GM18868 (cell line): ENCODE results near the gene MTNR1B.

Source experiments
- ATAC-seq: cut with Tn5 transposase; IDR thresholded peaks from one replicate; pipeline ENCODE4 v1.9.1; 2021; ENCODE audit warnings: mild to moderate bottlenecking, moderate library complexity; ENCODE audit not compliant: unreplicated experiment

MTNR1B gene

DNA sequence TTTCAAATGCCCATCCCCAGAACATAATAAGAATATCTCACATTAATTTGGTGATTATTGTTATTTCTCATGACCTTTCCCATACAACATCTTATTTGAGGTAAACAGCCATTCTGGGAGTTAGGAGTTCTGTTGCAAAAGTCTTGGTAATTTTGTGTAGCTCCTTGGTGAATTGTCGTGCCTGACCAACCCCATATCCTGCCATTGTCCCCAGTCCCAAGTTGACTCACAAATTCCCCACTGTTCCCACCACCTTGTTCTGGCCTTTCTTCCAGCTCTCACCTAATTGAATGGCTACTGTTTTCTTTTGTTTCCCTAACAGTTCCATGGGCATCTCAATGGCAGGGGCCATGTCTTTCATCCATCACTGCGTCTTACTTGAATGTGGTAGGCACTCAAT, 8.0 kb downstream of the MTNR1B start:
- no peak for ATAC-seq

GRCh38 chr11:92978271-92979111, 9.0 kb downstream of the MTNR1B start:
- ATAC-seq = no peak

DNA sequence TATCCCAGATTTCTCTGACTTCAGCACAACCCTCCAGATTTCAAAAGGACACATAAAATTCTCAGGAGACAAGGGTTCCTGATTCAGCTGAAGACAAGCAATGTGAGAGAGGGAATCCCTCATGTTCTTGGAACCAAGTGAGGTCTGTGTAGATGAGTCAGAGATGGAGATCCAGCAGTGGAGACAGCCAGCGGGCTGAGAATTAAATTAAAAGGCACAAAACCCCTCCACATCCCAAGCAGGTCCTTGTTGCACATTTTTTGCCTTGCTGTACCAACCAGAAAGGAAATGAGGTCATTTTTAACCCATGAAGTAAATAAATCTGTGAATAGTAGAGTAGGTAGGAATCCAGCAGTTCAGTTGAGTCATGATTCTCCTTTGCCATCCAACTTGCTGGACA, 9.7 kb downstream of the MTNR1B start:
- ATAC-seq = no peak

GRCh38 chr11:92980312-92980711, 10.9 kb downstream of the MTNR1B start:
- ATAC-seq = no peak

GRCh38 chr11:92981508-92982043, 12.1 kb downstream of the MTNR1B start:
- no peak for ATAC-seq

GRCh38 chr11:92986585-92986984, 17.1 kb downstream of the MTNR1B start:
- no peak for ATAC-seq

- no peak for ATAC-seq
These were observed 23.6 kb downstream of the MTNR1B start for GRCh38 chr11:92993004-92993403.

- no peak for ATAC-seq
These were observed 31.3 kb downstream of the MTNR1B start for GRCh38 chr11:93000511-93001476.

DNA sequence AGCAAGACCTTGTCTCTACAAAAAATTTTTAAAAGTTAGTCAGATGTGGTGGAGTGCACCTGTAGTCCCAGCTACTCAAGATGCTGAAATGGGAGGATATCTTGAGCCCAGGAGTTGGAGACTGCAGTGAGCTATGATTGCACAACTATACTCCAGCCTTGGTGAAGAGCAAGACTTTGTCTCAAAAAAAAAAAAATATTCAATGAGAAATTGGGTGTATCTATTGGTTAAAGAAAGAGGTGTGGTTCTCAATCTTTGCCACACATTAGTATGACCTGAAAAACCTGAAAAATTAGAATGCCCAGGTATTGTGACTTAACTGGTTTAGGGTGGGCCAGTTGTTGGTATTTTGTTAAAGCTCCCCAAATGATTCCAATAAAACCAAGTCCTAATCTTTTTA, 32.4 kb downstream of the MTNR1B start:
- ATAC-seq = no peak

GRCh38 chr11:93002380-93002779, 32.9 kb downstream of the MTNR1B start:
- no peak for ATAC-seq

DNA sequence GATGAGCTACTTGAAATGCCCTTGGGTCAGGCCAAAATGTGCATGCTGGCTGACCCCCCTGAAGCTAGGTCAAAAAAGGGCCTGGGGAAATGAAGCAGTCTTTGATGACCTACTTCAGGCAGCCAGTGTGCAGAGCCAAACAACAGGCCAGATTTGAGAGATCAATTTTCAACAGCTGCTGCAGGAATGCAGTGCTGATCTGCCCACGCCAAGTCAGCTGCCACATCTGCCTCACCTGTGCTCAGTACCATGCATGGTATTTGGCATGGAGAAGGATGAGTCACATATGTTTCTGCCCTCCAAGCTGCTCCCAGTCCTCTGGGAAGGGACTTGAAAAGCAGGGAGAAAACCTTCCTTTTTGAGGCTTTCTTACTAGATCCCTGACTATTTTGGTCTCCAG, 35.8 kb downstream of the MTNR1B start:
- no peak for ATAC-seq

DNA sequence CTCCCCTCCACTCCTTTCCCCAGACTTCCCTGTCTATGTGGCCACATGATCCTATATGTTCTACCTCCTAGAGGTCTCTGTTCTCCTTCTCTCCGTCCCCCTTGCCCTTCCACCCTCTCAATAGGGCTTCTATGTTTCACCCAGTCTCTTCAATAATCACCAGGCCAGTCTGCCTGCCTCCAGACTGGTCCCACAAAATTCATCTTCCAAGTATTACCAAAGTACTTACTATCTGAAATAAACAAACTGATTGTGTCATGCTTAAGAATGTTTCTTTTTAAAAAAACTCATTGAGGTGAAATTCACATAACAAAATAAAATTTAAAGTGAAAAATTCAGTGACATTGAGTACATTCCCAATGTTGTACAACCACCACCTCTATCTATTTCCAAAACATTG, 44.2 kb downstream of the MTNR1B start:
- no peak for ATAC-seq

DNA sequence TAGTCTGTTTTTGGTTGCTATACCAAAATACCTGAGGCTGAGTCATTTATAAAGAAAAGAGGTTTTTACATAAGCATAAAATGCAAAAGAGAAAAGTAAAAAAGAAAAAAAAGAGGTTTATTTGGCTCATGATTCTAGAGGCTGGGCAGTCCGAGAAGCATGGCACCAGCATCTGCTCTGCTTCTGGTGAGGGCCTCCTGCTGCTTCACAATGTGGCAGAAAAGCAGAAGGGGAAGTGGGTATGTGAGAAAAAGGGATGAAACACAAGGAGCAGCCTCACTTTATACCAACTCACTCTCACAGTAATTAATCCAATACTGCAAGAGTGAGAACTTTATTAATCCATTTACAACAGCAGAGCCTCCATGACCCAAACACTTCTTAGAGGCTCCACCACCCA, 47.1 kb downstream of the MTNR1B start:
- ATAC-seq = no peak

- ATAC-seq = no peak
These were observed 48.6 kb downstream of the MTNR1B start for GRCh38 chr11:93017821-93018690.

GRCh38 chr11:93020248-93021046, 51.0 kb downstream of the MTNR1B start:
- ATAC-seq = no peak

DNA sequence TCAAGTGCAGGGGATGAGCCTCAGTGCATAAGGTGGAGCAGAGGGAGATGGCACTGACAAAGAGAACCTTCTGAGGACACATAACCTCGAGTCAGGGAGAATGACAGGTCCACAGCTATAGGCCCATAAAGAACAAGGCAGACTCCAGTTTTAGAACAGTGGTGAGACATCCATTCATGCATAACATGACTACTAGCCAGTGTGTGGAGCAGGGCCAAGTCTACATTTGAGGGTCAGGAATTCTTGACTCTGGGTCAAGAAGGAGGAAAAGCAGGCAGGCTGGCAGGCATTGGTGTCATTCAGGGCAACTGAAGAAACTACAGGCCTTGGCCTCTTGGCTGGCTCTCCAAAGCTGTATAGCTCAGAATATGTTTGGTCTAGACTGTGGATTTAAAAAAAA, 54.9 kb downstream of the MTNR1B start:
- no peak for ATAC-seq

DNA sequence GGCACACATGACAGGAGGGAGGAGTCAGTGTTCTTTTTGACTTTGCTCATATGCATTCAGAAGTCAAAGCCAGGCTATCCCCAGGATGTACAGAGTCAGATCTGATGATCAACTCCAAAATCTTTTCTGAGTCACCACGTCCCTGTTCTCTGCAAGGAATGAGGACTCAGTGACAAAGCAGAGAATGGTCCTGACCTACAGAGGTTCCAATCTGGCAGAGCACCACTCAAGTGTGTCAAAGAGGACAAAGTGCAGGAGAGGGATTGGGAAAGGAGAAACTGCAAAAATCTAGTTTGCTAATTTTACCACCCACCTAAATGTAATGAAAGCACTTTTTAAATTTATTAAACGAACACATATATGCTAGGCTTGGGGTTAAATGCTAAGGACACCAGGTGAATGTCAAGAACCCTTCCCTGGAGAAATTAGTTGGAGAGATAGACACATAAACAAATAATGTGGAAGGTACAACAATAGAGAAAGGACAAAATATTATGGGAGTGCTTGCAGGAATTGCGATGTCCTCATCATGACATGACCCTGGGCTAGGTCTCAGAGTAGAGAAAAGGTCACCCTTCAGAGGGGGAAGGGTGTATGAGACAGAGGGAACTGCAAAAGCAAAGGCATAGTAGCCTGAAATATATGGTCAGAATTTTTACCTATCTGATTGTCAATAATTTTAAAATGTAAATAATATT, 56.3 kb downstream of the MTNR1B start:
- ATAC-seq = no peak

- ATAC-seq = no peak
These were observed 59.6 kb downstream of the MTNR1B start for GRCh38 chr11:93028960-93029522.

GRCh38 chr11:93031386-93031785, 61.9 kb downstream of the MTNR1B start:
- ATAC-seq = no peak
